Muscle of leg (tissue), 11 donors: ENCODE measurements around the gene SH2D3A. TPM values are rescaled to one million over a fixed set of nuclear protein-coding genes. Genes with fewer than 3 reads are reported as not detected.
"Not testable (repeated sequence)": the region's sequence is repeated elsewhere in the genome, so short reads cannot be mapped to it uniquely, and the experiment has no call there.

Experiments
- DNase-seq: peaks from one replicate; pipeline ENCODE4 v3.0.0; 2013
- H3K27ac ChIP-seq: one replicate; pipeline ENCODE4 v1.5.1; 2013; ENCODE audit warnings: mild to moderate bottlenecking, low read length, control low read depth
- H3K27me3 ChIP-seq: one replicate; pipeline ENCODE4 v1.6.1; 2013; ENCODE audit warnings: low read length; ENCODE audit not compliant: control insufficient read depth, insufficient read depth
- H3K36me3 ChIP-seq: one replicate; pipeline ENCODE4 v1.6.1; 2013; ENCODE audit warnings: low read length; ENCODE audit not compliant: control insufficient read depth, insufficient read depth
- H3K4me1 ChIP-seq: one replicate; pipeline ENCODE4 v1.6.1; 2013; ENCODE audit warnings: low read length; ENCODE audit not compliant: control insufficient read depth, insufficient read depth
- H3K4me3 ChIP-seq: one replicate; pipeline ENCODE4 v1.5.1; 2013; ENCODE audit warnings: low read length, control low read depth
- H3K9me3 ChIP-seq: replicated peaks from 2 replicates; pipeline ENCODE4 v1.6.1; 2013; ENCODE audit warnings: low read depth, low read length; ENCODE audit not compliant: control insufficient read depth
- WGBS: methylation state at CpG from one replicate; pipeline ENCODE4 v1.1.5; 2013; ENCODE audit warnings: missing lambda C conversion rate; ENCODE audit not compliant: insufficient coverage; 5-methylcytosine and 5-hydroxymethylcytosine counted together
- polyA plus RNA-seq, 8 donors: library from polyadenylated mRNA; unstranded; fragments of 120-200 nt; gene quantifications; one replicate each; pipeline versions ENCODE4 v1.2.1 to v1.2.3, GENCODE V29; 2013; ENCODE audit warnings: inconsistent platforms in 1 of 8, low replicate concordance in 1 of 8; ENCODE audit not compliant: insufficient read length in 8 of 8, insufficient read depth in 1 of 8
- total RNA-seq: library from RNA; stranded (reverse); fragments of 120-200 nt; gene quantifications from one replicate; pipeline ENCODE4 v1.2.4, GENCODE V29; 2013

The SH2D3A gene
- total and polyA plus RNA-seq, 9 donors = 0.13 to 2.9 (median 0.96) TPM

- WGBS = 59% methylated on average over 11 of the region's 14 CpGs
- DNase-seq = no peak
- H3K36me3 ChIP-seq = no peaks in the 10 kb centered on the region
- H3K4me3 ChIP-seq = peak overlapping the region; percentile 39
- H3K27me3 ChIP-seq = peaks cover 4% of the 10 kb centered on the region
- no peak overlapping the region for H3K27ac ChIP-seq
- no peaks in the 10 kb centered on the region for H3K4me1 ChIP-seq
- no peaks in the 10 kb centered on the region for H3K9me3 ChIP-seq
Observed at GRCh38 chr19:6772866-6773322, 5.7 kb upstream of the SH2D3A start.

DNA sequence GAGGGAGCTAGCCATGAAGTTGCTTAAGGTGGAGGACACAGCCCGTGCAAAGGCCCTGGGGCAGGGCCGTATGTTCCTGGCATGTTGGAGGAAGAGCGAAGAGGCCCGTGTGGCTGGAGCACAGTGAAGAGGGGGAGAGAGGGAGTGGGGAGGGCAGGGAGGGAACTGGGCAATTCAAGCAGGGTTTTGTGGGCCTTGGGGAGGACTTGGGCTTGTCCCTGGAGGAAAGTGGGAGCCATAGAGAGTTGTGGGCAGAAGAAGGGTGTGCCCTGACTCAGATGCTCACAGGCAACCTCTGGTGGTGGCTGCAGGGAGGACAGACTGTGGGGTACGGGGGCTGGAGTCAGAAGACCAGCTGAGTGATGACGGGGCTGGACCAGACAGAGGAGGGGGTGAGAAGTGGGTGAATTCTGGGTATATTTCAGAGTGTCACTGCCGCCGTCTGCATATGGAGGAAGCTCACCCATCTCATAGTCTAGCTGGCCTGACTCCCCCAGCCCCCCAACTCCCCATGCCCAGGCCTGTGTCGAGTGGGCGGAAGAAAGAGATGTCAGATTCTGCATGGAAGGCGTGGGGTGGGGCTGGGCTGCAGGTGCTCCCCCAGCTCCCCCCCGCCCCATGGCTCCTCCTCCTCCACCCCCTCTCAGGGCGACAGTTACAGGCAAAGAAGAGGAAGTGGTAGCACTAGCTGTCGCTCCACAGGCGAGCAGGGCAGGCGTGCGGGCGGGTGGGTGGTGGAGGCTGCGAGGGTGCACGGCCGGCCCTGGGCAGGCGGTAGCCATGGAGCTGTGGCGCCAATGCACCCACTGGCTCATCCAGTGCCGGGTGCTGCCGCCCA, 5.0 kb upstream of the SH2D3A start, which contains the start of gene VAV1:
Gene VAV1 (plus strand): TSS at position 681 of the 838 bp plus-strand sequence. CDS start 100 bp downstream, at position 781.
- H3K27me3 ChIP-seq = peaks cover 11% of the 10 kb centered on the region
- DNase-seq = no peak
- H3K36me3 ChIP-seq = no peaks in the 10 kb centered on the region
- H3K4me1 ChIP-seq = peaks cover 3% of the 10 kb centered on the region
- no peaks in the 10 kb centered on the region for H3K9me3 ChIP-seq
- no peak within 1 kb of the TSS for H3K27ac ChIP-seq
- peak within 1 kb of the TSS; percentile 39 for H3K4me3 ChIP-seq
- WGBS = 45% methylated on average over 18 of the region's 25 CpGs

DNA sequence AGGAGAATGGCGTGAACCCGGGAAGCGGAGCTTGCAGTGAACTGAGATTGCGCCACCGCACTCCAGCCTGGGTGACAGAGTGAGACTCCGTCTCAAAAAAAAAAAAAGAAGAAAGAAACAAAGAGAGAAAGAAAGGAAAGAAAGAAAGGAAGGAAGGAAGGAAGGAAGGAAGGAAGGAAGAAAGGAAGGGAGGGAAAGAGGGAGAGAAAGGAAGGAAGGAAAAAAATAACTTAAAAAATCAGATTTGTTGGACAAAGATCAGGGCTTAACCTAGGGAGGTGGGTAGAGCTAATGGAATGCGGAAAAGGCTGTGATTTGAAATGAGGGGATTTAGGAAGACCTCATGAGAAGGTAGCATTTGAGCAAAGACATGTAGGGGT, 4.4 kb upstream of the SH2D3A start:
- H3K27me3 ChIP-seq = peaks cover 17% of the 10 kb centered on the region
- H3K36me3 ChIP-seq, H3K4me3 ChIP-seq, H3K9me3 ChIP-seq, H3K4me1 ChIP-seq, DNase-seq, H3K27ac ChIP-seq: not testable (repeated sequence)
- 78% methylated on average over 7 of the region's 7 CpGs for WGBS

- no peaks in the 10 kb centered on the region for H3K9me3 ChIP-seq
- H3K4me1 ChIP-seq = peaks cover 10% of the 10 kb centered on the region
- H3K36me3 ChIP-seq = no peaks in the 10 kb centered on the region
- WGBS = no CpG with 5 or more reads among the region's 11 CpGs
- H3K27me3 ChIP-seq = peaks cover 29% of the 10 kb centered on the region
- DNase-seq = no peak
- H3K4me3 ChIP-seq = no peak overlapping the region
- no peak overlapping the region for H3K27ac ChIP-seq
Observed at GRCh38 chr19:6769006-6769619, 1.9 kb upstream of the SH2D3A start.

- H3K27me3 ChIP-seq = peaks cover 29% of the 10 kb centered on the region
- no peak for DNase-seq
- H3K4me1 ChIP-seq = peaks cover 10% of the 10 kb centered on the region
- H3K36me3 ChIP-seq = no peaks in the 10 kb centered on the region
- WGBS = 75% methylated on average over 3 of the region's 8 CpGs
- H3K27ac ChIP-seq = no peak overlapping the region
- H3K9me3 ChIP-seq = no peaks in the 10 kb centered on the region
- no peak overlapping the region for H3K4me3 ChIP-seq
Observed at GRCh38 chr19:6768236-6768785, 1.1 kb upstream of the SH2D3A start.

- H3K4me1 ChIP-seq = peaks cover 10% of the 10 kb centered on the region
- WGBS = 6% methylated on average over 14 of the region's 15 CpGs
- no peak for DNase-seq
- no peak overlapping the region for H3K4me3 ChIP-seq
- H3K9me3 ChIP-seq = no peaks in the 10 kb centered on the region
- H3K36me3 ChIP-seq = no peaks in the 10 kb centered on the region
- no peak overlapping the region for H3K27ac ChIP-seq
- peaks cover 29% of the 10 kb centered on the region for H3K27me3 ChIP-seq
Observed at GRCh38 chr19:6767081-6767356, 216 bp downstream of the SH2D3A start.

GRCh38 chr19:6766357-6767080, 716 bp downstream of the SH2D3A start:
- no peak overlapping the region for H3K4me3 ChIP-seq
- 29% methylated on average over 13 of the region's 16 CpGs for WGBS
- no peaks in the 10 kb centered on the region for H3K36me3 ChIP-seq
- no peak overlapping the region for H3K27ac ChIP-seq
- H3K4me1 ChIP-seq = peaks cover 10% of the 10 kb centered on the region
- DNase-seq = no peak
- H3K27me3 ChIP-seq = peaks cover 29% of the 10 kb centered on the region
- no peaks in the 10 kb centered on the region for H3K9me3 ChIP-seq

GRCh38 chr19:6765738-6766356, 1.4 kb downstream of the SH2D3A start:
- 35% methylated on average over 6 of the region's 8 CpGs for WGBS
- Histone ChIP-seq H3K27ac (no peak overlapping the region), H3K9me3 (no peaks in the 10 kb centered on the region), H3K36me3 (no peaks in the 10 kb centered on the region), H3K4me1 (peaks cover 10% of the 10 kb centered on the region), H3K4me3 (no peak overlapping the region), H3K27me3 (peaks cover 29% of the 10 kb centered on the region)
- no peak for DNase-seq

DNA sequence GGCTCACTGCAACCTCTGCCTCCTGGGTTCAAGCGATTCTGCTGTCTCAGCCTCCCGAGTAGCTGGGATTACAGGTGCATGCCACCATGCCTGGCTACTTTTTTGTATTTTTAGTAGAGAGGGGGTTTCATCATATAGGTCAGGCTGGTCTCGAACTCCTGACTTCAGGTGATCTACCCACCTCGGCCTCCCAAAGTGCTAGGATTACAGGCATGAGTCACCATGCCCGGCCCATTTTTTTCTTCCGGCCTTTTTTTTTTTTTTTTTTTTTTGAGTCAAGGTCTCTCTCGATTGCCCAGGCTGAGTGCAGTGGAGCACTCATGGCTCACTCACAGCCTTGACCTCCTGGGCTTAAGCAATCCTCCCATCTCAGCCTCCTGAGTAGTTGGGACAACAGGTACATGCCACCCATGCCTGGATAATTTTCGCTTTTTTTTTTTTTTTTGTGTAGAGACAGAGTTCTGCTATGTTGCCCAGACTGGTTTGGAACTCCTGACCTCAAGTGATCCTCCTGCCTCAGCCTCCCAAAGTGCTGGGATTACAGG, 4.9 kb downstream of the SH2D3A start:
- H3K4me1 ChIP-seq, DNase-seq, H3K9me3 ChIP-seq, H3K36me3 ChIP-seq, H3K27ac ChIP-seq, H3K4me3 ChIP-seq: not testable (repeated sequence)
- peaks cover 19% of the 10 kb centered on the region for H3K27me3 ChIP-seq
- 92% methylated on average over 4 of the region's 8 CpGs for WGBS
